GM19463 (cell line): Measurements from ENCODE around the gene STX19.
"Not testable (repeated sequence)": the region's sequence is repeated elsewhere in the genome, so short reads cannot be mapped to it uniquely, and the experiment has no call there.

Experiments
- ATAC-seq: cut with Tn5 transposase; IDR thresholded peaks from one replicate; pipeline ENCODE4 v1.9.1; 2021; ENCODE audit warnings: mild to moderate bottlenecking, moderate library complexity; ENCODE audit not compliant: unreplicated experiment

Gene STX19

DNA sequence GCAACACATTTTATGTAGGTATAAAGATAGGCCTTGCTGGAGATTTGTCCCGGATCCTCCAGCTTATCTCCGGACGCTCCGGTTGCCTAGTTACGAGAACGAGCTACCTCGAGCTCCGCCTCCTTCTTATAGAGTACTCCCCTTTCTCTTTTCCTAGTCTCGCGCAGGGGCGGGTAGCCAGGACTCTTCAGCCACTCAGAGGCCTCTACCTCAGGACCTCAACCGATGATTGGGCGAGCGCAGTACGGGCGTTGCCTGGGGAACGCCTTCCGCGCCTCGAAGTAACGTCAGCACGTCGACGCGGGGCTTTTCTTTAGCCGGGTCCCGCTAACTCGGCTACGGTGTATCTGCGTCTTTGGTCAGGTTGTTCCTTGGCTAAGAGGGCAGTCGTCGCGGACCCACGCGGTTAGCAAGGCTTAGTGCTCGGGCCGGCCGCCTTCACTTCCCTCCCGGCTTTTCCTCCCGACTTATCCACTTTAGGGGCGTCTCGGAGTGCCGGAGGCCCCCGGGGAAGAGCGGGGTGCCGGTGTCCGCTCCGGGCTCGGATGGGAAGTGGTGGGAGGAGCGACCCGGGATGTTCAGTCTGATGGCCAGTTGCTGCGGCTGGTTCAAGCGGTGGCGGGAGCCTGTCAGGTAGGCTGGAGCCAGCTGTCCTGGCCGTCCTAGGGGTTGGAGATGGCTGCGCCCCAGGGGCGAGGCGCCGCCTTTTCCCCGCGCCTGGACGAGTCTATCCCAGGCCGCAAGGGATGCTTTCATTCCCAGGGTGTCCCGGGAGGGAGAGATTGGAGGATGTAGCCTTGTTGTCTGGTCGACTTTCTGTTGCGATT, 48.3 kb downstream of the STX19 start, which contains the start of gene ARL13B:
Gene ARL13B (plus strand): TSS at position 306 of the 827 bp plus-strand sequence. CDS start 269 bp downstream, at position 575.
- ATAC-seq, result peak; percentile 99

GRCh38 chr3:93973131-93974126, 55.0 kb downstream of the STX19 start, which contains the start of gene PROS1:
PROS1 (minus strand) TSS chr3:93973896; CDS start chr3:93973749, 147 bp downstream.
- ATAC-seq, result peak; percentile 92

DNA sequence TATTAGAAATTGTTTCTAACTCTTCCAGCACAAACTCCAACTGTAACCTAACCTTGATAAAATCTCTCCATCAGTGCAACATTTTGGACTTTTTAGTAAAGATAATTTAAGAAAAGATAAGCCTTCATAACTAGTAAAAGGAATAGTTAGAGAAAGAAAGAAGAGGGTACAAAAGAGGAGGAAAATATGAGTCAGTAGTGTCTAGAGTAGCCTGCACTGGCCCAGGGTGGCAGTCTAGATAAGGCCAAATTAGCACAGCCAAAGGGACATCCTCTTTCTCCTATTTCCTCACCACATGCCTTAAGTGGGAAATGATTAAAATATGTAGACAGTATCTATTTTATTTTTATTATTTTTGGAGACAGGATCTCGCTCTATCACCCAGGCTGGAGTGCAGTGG, 58.4 kb downstream of the STX19 start:
- ATAC-seq, result no peak

GRCh38 chr3:93969443-93969842, 59.0 kb downstream of the STX19 start:
- ATAC-seq, result no peak

DNA sequence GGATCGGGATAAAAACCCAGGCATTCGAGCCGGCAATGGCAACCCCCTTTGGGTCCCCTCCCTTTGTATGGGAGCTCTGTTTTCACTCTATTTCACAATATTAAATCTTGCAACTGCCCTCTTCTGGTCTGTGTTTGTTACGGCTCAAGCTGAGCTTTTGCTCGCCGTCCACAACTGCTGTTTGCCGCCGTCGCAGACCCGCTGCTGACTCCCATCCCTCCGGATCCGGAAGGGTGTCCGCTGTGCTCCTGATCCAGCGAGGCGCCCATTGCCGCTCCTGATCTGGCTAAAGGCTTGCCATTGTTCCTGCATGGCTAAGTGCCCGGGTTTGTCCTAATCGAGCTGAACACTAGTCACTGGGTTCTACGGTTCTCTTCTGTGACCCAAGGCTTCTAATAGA, 63.3 kb downstream of the STX19 start:
- ATAC-seq, result not testable (repeated sequence)
